ENCODE measurements around the gene TDRD7. TPM values are rescaled to one million over a fixed set of nuclear protein-coding genes. Genes with fewer than 3 reads are reported as not detected.

TDRD7 gene
- total RNA-seq, 1 donor from 2014 or later: 8.1 TPM

DNA sequence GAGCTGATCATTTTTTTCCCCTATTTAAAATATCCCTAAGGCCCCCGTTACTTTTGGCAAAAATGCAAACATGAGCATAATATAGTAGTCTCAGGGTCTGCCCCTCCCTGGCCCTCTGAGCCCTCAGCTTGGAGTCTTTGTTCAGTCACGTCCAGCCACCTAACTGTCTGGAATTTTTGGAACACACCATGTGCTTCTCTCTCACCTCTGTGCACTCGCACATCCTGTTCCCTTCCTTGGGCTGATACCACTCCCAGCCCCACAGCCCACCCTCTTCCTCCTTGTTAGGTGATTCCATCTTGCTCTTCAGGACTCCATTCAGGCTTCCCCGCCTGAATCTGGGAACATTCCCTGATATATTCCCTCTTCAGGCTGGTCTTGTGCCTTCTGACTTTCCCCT is 16.0 kb downstream of the TDRD7 start:
- Histone ChIP-seq H3K9ac (no peak overlapping the region), H2AFZ (replicated peaks) (no peak overlapping the region), H3F3A (ENCODE audit: low read depth) (no peaks in the 10 kb centered on the region), H3K27ac (no peak overlapping the region), H3K27me3 (no peaks in the 10 kb centered on the region), H3K4me1 (peaks cover 15% of the 10 kb centered on the region), H3K4me3 (no peak overlapping the region), H3K79me2 (ENCODE audit: low read depth) (no peaks in the 10 kb centered on the region), H3K36me3 (no peaks in the 10 kb centered on the region), H3K4me2 (no peak overlapping the region), H3K9me3 (ENCODE audit: low read depth) (peaks cover 3% of the 10 kb centered on the region), H4K20me1 (ENCODE audit: low read depth) (no peaks in the 10 kb centered on the region)
- TF ChIP-seq EZH2 (IDR thresholded peaks at IDR 0.05) (no peak), CTCF (IDR thresholded peaks at IDR 0.05) (no peak), EZH2phosphoT487 (IDR thresholded peaks at IDR 0.05) (no peak)
- H3K9me3 Mint-ChIP-seq: peaks cover 7% of the 10 kb centered on the region
- H3K27ac Mint-ChIP-seq: no peak overlapping the region
- H3K27me3 Mint-ChIP-seq (ENCODE audit: insufficient read depth, low read depth): peaks cover 2% of the 10 kb centered on the region
- peaks cover 3% of the 10 kb centered on the region for H3K4me1 Mint-ChIP-seq
- no peaks in the 10 kb centered on the region for H3K36me3 Mint-ChIP-seq
- DNase-seq (ENCODE audit: low spot score): no peak
- no peak overlapping the region for H3K4me3 Mint-ChIP-seq

DNA sequence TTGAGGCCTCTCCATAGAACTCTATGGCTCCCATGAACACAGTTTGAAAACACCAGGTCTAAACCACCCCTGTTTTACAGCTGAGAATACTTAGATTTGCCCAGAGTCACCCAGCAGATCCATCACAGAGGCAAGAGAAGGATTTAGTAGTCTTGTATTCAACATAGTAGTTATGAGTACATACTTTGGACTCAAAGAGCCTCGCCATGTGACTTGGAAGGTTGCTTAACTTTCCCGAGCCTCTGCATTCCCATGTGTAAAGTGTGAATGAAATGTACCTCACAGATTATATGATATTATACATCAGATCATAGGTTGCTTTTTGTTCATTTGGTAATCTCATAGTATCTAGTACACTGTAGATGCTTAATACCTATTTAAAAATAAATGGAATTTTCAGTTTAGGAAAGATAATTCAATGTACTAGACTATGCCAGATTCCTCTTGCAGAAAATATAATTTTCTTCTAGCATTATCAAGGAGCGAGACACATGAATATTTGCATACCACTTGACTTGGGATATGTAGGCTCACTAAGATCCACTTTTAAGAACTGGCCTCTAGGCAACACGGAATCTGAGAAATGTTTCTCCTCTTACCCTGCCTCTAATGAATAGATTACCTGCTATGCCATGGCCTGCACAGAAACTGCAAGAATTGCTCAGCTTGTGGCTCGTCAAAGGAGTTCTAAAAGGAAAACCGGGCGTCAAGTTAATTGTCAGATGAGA is 18.6 kb downstream of the TDRD7 start:
- Histone ChIP-seq H3K27ac (no peak overlapping the region), H3K27me3 (no peaks in the 10 kb centered on the region), H3K4me1 (peaks cover 15% of the 10 kb centered on the region), H3K4me2 (no peak overlapping the region), H3K4me3 (no peak overlapping the region), H3K36me3 (no peaks in the 10 kb centered on the region), H3K79me2 (ENCODE audit: low read depth) (no peaks in the 10 kb centered on the region), H3K9me3 (ENCODE audit: low read depth) (no peaks in the 10 kb centered on the region), H4K20me1 (ENCODE audit: low read depth) (no peaks in the 10 kb centered on the region), H3F3A (ENCODE audit: low read depth) (no peaks in the 10 kb centered on the region), H3K9ac (no peak overlapping the region), H2AFZ (replicated peaks) (no peak overlapping the region)
- no peak overlapping the region for H3K27ac Mint-ChIP-seq
- no peak overlapping the region for H3K4me3 Mint-ChIP-seq
- TF ChIP-seq EZH2phosphoT487 (IDR thresholded peaks at IDR 0.05): no peak
- TF ChIP-seq EZH2 (IDR thresholded peaks at IDR 0.05): no peak
- TF ChIP-seq CTCF (IDR thresholded peaks at IDR 0.05): no peak
- DNase-seq (ENCODE audit: low spot score): no peak
- peaks cover 3% of the 10 kb centered on the region for H3K4me1 Mint-ChIP-seq
- no peaks in the 10 kb centered on the region for H3K27me3 Mint-ChIP-seq (ENCODE audit: insufficient read depth, low read depth)
- no peaks in the 10 kb centered on the region for H3K36me3 Mint-ChIP-seq
- H3K9me3 Mint-ChIP-seq: no peaks in the 10 kb centered on the region

DNA sequence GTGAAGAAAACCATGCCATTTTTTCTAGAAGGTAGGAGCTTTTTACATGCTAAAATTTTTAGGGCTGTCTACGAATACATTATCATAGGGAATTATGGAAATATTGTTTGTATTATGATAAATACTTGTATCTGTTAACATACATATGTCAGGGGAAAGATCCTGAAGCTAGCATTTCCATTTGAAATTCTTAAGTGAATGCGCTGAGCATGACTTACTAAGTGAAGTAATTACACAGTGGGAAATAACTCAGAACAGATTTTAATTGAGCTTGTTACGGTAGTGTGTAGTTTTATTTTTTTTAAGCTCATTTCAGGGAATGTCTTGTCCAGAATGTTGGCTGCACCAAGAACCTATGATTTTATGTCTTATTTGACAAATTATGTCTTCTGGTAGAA is 19.1 kb downstream of the TDRD7 start:
- no peaks in the 10 kb centered on the region for H3K27me3 ChIP-seq
- H3K79me2 ChIP-seq (ENCODE audit: low read depth): no peaks in the 10 kb centered on the region
- TF ChIP-seq EZH2 (IDR thresholded peaks at IDR 0.05): no peak
- TF ChIP-seq CTCF (IDR thresholded peaks at IDR 0.05): no peak
- no peaks in the 10 kb centered on the region for H3F3A ChIP-seq (ENCODE audit: low read depth)
- H3K27me3 Mint-ChIP-seq (ENCODE audit: insufficient read depth, low read depth): no peaks in the 10 kb centered on the region
- DNase-seq (ENCODE audit: low spot score): no peak
- no peak overlapping the region for H3K4me3 Mint-ChIP-seq
- peaks cover 15% of the 10 kb centered on the region for H3K4me1 ChIP-seq
- H3K27ac ChIP-seq: no peak overlapping the region
- no peak overlapping the region for H3K27ac Mint-ChIP-seq
- H3K4me1 Mint-ChIP-seq: peaks cover 3% of the 10 kb centered on the region
- no peak overlapping the region for H3K4me2 ChIP-seq
- no peaks in the 10 kb centered on the region for H4K20me1 ChIP-seq (ENCODE audit: low read depth)
- H3K9ac ChIP-seq: no peak overlapping the region
- no peaks in the 10 kb centered on the region for H3K9me3 ChIP-seq (ENCODE audit: low read depth)
- no peaks in the 10 kb centered on the region for H3K36me3 ChIP-seq
- no peaks in the 10 kb centered on the region for H3K36me3 Mint-ChIP-seq
- H2AFZ ChIP-seq (replicated peaks): no peak overlapping the region
- H3K9me3 Mint-ChIP-seq: no peaks in the 10 kb centered on the region
- no peak overlapping the region for H3K4me3 ChIP-seq

Data from neural progenitor cell (in vitro differentiated cells).